Measurements from ENCODE around the gene DDI2. TPM values are rescaled to one million over a fixed set of nuclear protein-coding genes. Genes with fewer than 3 reads are reported as not detected.

Gene DDI2
- total and polyA plus RNA-seq, 9 of the 15 experiments (the other 6 are each of a cell fraction or from before 2014, with no cell fraction given): 6.5 to 48.4 (median 21.2) TPM

DNA sequence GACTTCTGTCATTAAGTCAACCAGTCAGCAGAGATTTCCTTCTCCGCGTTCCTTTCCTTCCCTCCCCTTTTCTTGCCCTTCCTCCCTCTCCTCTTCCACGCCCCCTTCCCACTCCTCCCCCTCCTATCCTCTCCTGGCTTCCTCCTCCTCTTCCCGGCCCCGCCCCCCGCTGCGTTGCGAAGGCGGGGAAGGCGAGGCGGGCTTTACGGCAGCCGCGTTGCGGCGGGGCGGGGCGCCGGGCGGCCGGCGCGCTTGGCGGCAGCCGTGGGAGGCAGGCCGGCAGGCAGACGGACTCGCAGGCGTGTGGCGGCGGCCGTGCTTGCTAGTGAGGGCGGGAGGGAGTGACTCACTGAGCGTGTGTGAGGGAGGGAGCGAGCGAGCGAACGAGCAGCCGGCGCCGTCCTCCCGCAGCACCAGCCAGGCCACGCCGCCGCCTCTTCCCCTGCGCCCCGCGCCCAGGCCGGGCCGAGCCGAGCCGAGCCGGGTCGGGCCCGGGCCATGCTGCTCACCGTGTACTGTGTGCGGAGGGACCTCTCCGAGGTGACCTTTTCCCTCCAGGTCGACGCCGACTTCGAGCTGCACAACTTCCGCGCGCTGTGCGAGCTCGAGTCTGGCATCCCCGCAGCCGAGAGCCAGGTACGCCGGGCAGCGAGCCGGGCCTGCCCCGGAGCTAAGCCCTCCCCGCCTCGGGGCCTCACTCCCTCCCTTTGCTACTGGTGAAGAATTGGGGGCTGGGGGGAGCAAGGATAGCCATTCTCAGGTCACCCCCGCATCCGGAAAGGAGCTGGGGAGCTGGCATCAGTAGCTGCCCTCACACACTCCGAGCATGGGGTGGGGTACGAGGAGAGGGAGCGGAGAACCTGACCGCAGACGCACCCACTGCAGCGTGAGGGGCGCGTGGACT is at the start of gene DDI2 (continued):
- TF ChIP-seq, protein P1, sequence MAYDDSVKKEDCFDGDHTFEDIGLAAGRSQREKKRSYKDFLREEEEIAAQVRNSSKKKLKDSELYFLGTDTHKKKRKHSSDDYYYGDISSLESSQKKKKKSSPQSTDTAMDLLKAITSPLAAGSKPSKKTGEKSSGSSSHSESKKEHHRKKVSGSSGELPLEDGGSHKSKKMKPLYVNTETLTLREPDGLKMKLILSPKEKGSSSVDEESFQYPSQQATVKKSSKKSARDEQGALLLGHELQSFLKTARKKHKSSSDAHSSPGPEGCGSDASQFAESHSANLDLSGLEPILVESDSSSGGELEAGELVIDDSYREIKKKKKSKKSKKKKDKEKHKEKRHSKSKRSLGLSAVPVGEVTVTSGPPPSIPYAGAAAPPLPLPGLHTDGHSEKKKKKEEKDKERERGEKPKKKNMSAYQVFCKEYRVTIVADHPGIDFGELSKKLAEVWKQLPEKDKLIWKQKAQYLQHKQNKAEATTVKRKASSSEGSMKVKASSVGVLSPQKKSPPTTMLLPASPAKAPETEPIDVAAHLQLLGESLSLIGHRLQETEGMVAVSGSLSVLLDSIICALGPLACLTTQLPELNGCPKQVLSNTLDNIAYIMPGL (CRISPR knock-in tag; IDR thresholded peaks at IDR 0.05): peak; percentile 97
- TF ChIP-seq JUNB (CRISPR knock-in tag; conservative IDR thresholded peaks at IDR 0.05) (no peak), GABPB1 (CRISPR knock-in tag; IDR thresholded peaks at IDR 0.05) (peak; percentile 62; the same call in 1 of the 2 replicates), FOXP1 (CRISPR knock-in tag; IDR thresholded peaks at IDR 0.05) (peak; percentile 90; the same call in 1 of the 2 replicates), CBX3 (IDR thresholded peaks at IDR 0.05; ENCODE audit: borderline replicate concordance in 1 of 2, low read length in 2 of 2) (no peak; a peak in 1 of 3 replicates), BHLHE40 (IDR thresholded peaks at IDR 0.05; ENCODE audit: low read length) (peak; percentile 87), ARID1B (IDR thresholded peaks at IDR 0.05) (peak; percentile 51; the same call in 1 of the 2 replicates), ZNF583 (CRISPR knock-in tag; IDR thresholded peaks at IDR 0.05) (no peak), PCBP2 (IDR thresholded peaks at IDR 0.05; ENCODE audit: low read depth, low read length, poor library complexity, severe bottlenecking) (peak; percentile 56), SREBF2 (CRISPR knock-in tag; IDR thresholded peaks at IDR 0.05) (no peak), SPI1 (IDR thresholded peaks at IDR 0.05; ENCODE audit: borderline replicate concordance, low read depth, low read length) (peak; percentile 70; the same call in 1 of the 2 replicates), POLR2H (tag; IDR thresholded peaks at IDR 0.05; ENCODE audit: low read depth) (peak; percentile 77)
- TF ChIP-seq, protein P2, sequence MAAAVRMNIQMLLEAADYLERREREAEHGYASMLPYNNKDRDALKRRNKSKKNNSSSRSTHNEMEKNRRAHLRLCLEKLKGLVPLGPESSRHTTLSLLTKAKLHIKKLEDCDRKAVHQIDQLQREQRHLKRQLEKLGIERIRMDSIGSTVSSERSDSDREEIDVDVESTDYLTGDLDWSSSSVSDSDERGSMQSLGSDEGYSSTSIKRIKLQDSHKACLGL (CRISPR knock-in tag; IDR thresholded peaks at IDR 0.05; ENCODE audit: borderline replicate concordance, poor library complexity, severe bottlenecking): peak; percentile 60
- TF ChIP-seq, protein P3, sequence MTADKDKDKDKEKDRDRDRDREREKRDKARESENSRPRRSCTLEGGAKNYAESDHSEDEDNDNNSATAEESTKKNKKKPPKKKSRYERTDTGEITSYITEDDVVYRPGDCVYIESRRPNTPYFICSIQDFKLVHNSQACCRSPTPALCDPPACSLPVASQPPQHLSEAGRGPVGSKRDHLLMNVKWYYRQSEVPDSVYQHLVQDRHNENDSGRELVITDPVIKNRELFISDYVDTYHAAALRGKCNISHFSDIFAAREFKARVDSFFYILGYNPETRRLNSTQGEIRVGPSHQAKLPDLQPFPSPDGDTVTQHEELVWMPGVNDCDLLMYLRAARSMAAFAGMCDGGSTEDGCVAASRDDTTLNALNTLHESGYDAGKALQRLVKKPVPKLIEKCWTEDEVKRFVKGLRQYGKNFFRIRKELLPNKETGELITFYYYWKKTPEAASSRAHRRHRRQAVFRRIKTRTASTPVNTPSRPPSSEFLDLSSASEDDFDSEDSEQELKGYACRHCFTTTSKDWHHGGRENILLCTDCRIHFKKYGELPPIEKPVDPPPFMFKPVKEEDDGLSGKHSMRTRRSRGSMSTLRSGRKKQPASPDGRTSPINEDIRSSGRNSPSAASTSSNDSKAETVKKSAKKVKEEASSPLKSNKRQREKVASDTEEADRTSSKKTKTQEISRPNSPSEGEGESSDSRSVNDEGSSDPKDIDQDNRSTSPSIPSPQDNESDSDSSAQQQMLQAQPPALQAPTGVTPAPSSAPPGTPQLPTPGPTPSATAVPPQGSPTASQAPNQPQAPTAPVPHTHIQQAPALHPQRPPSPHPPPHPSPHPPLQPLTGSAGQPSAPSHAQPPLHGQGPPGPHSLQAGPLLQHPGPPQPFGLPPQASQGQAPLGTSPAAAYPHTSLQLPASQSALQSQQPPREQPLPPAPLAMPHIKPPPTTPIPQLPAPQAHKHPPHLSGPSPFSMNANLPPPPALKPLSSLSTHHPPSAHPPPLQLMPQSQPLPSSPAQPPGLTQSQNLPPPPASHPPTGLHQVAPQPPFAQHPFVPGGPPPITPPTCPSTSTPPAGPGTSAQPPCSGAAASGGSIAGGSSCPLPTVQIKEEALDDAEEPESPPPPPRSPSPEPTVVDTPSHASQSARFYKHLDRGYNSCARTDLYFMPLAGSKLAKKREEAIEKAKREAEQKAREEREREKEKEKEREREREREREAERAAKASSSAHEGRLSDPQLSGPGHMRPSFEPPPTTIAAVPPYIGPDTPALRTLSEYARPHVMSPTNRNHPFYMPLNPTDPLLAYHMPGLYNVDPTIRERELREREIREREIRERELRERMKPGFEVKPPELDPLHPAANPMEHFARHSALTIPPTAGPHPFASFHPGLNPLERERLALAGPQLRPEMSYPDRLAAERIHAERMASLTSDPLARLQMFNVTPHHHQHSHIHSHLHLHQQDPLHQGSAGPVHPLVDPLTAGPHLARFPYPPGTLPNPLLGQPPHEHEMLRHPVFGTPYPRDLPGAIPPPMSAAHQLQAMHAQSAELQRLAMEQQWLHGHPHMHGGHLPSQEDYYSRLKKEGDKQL (CRISPR knock-in tag; IDR thresholded peaks at IDR 0.05; ENCODE audit: borderline replicate concordance): no peak
- TF ChIP-seq, protein P4, sequence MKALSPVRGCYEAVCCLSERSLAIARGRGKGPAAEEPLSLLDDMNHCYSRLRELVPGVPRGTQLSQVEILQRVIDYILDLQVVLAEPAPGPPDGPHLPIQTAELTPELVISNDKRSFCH (CRISPR knock-in tag; IDR thresholded peaks at IDR 0.05): no peak
- TF ChIP-seq, protein P4 (tag; IDR thresholded peaks at IDR 0.05): peak; percentile 92
- TF ChIP-seq, protein P5, sequence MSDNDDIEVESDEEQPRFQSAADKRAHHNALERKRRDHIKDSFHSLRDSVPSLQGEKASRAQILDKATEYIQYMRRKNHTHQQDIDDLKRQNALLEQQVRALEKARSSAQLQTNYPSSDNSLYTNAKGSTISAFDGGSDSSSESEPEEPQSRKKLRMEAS (CRISPR knock-in tag; IDR thresholded peaks at IDR 0.05): no peak; the same call in none of the 2 replicates
